ENCODE data around the gene SNRNP27. TPM values are rescaled to one million over a fixed set of nuclear protein-coding genes. Genes with fewer than 3 reads are reported as not detected.
"Not testable (repeated sequence)": the region's sequence is repeated elsewhere in the genome, so short reads cannot be mapped to it uniquely, and the experiment has no call there.

SNRNP27 gene
- total RNA-seq, 1 experiment from 2014 or later, result 130 TPM

DNA sequence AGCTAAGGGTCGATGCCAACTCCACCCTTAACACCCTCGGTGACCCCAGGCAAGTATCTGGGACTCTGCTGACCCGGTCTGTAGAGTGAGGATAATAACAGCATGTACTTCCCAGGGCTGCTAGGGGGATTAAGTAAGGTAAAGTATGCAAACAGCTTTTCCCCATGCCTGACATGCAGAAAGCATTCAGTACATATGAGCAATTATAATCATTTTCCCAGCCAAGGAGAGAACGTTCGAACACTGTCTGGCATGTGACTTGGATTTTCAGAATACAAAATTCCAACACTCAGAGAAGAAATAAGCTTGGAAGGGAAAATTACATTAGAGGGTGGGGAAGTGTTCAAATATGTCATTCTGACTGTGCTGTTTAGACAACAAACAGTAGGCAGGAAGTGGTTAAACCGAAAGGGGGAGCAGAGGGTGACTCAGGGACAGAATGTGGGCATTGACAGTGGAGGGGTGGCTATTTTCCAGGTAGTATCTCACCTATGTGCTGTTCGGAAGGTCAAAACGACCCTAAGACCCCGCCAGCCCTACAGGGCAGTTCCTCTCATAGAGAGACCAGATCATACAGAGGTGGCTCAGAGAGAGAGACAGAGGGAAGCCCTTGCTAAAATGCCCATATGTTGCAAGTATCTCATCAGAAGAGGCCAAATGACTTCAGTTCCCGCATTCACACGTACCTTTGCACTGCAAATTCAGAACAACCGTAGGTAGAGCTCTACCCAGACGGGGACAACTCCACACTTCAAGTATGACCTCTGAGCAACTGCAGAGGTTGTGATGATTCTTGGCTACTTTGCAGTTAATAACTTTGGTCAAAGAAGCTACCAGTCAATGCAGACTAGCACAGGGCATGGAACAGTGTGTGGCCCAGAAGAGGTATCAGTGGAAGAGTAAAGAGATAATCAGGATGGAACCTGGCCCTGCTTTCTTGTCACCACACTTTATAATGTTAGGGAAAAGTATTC is 52.9 kb downstream of the SNRNP27 start:
- H3K36me3 ChIP-seq, result peaks cover 9% of the 10 kb centered on the region
- DNase-seq (ENCODE audit: low read depth in 1 of 2, low spot score in 2 of 2), result peak; percentile 72 to 78
- H3K27ac ChIP-seq, result peak overlapping the region; percentile 80
- no peaks in the 10 kb centered on the region for H3K9me3 ChIP-seq (replicated peaks)
- H3K4me3 ChIP-seq, result no peak overlapping the region
- peaks cover 42% of the 10 kb centered on the region for H3K4me1 ChIP-seq (replicated peaks)
- no peaks in the 10 kb centered on the region for H3K27me3 ChIP-seq (replicated peaks)

DNA sequence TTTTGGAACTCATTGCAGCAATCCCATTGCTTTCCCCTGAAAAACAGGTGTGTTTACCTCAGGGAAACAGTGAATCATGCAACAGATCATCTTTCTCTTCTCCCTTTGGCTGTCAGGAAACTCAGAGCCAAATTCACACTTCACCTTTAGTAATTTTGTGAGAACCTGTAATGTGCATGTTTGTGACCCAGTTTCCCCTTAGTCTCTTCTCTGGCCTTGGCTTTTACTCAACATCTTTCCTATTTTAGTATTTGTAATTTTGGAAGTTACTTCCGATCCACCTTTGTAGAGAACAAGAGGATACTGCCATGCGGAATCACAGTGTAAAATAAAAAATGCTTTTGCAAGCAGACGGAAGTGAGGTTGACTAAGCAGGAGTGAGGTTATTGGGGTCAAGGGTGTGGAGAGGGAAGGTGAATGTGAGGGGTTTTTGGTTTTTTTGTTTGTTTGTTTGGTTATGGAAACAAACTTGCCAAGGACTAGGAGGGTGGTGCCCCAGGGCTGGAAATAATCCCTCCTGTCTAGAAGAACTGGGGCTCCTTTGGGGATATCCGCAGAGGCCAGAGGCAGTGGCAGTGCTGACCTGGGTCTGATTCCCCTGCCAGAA is 53.7 kb downstream of the SNRNP27 start:
- no peaks in the 10 kb centered on the region for H3K27me3 ChIP-seq (replicated peaks)
- DNase-seq (ENCODE audit: low read depth in 1 of 2, low spot score in 2 of 2), result no peak
- no peak overlapping the region for H3K4me3 ChIP-seq
- H3K36me3 ChIP-seq, result peaks cover 2% of the 10 kb centered on the region; the same call in 1 of the 2 replicates
- no peaks in the 10 kb centered on the region for H3K9me3 ChIP-seq (replicated peaks)
- H3K4me1 ChIP-seq (replicated peaks), result peaks cover 47% of the 10 kb centered on the region
- peak overlapping the region; percentile 80 for H3K27ac ChIP-seq

DNA sequence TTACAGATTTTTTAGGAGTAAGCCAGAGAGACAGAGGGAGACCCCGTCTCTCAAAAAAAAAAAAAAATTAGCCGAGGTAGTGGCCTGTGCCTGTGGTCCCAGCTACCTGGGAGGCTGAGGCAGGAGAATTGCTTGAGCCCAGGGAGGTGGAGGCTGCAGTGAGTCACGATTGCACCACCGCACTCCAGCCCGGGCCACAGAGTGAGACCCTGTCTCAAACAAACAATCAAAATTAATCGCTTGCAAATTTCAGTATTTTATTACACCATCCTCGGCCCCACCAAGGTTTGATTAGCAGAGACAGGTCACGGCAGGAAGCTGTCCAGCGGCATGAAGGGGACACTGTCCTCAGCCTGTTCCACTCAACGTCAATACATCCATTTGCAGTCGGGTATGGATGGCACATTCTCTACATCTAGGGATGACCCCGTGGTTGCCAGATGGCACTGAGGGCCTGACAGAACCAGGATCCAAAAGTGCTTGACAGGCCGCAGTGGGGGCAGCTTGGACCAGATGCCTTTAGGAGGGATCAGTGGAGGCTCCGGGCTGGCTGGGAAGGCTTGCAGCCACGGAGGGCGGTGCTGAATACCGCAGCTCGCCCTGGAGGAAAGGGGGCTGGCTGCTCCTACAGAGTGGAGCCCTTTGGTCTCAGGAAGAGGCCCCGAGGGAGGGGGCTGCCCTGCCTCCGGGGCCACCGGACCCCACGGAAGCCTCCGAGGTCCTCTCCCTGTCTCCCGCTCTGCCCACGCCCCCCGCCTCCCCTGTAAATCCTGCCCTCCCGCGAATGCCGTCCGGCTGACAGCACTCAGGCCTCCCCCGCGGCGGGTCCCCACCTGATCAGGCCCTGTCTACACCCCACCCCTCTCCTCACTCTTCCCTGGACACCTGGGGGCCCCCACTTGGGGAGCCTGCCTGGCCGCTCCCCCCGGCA is 54.5 kb downstream of the SNRNP27 start:
- Histone ChIP-seq H3K4me3 (no peak overlapping the region), H3K4me1 (replicated peaks) (peaks cover 47% of the 10 kb centered on the region), H3K9me3 (replicated peaks) (no peaks in the 10 kb centered on the region), H3K27me3 (replicated peaks) (no peaks in the 10 kb centered on the region), H3K36me3 (no peaks in the 10 kb centered on the region), H3K27ac (no peak overlapping the region)
- no peak for DNase-seq (ENCODE audit: low read depth in 1 of 2, low spot score in 2 of 2)

DNA sequence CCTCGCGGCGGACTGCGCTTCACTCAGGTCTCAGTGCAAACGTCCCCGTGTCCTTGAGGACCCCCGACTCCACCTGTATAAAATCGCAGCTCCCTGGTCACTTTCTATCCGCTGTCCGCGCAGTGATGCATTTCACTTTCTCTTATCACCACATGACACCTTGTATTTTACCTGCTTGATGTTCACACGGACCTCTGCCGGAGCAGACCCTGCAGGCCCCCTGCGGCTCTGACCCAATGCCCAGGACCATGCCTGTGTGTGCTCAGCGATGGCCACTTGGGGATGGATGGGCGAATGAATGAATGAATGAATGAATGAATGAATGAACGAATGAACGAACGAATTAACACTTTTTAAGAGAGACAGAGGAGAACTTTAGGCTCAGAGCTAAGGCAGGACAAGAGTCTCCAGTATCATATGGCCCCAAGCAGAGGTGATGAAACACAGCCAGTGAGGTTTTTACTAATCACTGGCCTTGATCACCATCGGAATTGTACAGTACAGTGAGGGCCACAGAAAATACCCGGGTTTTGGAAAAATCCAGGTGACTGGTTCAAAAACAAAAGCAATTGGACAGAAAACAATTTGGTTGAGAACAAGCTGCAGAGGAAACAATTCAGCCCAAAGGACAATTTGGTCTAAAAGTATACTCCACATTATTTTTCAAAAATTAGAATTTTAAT is 55.3 kb downstream of the SNRNP27 start:
- no peaks in the 10 kb centered on the region for H3K36me3 ChIP-seq
- no peak for DNase-seq (ENCODE audit: low read depth in 1 of 2, low spot score in 2 of 2)
- H3K9me3 ChIP-seq (replicated peaks), result no peaks in the 10 kb centered on the region
- H3K27me3 ChIP-seq (replicated peaks), result no peaks in the 10 kb centered on the region
- no peak overlapping the region for H3K4me3 ChIP-seq
- peaks cover 47% of the 10 kb centered on the region for H3K4me1 ChIP-seq (replicated peaks)
- no peak overlapping the region for H3K27ac ChIP-seq

DNA sequence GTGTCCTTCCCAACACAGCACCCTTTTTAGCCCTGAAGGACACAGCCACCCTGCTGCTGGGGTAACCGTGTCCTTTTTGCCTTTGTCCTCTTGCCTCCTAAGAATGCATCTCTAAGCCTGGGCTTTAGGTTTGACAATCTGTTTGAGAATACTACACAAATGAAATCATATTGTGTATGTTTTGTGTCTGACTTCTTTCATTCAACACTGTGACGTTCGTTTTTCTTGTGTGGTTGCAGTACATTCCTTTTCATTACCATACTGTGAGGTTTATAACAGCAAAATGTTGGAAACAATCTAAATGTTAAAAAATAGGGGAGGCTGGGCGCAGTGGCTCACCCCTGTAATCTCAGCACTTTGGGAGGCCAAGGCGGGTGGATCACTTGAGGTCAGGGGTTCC is 56.5 kb downstream of the SNRNP27 start:
- peaks cover 46% of the 10 kb centered on the region for H3K4me1 ChIP-seq (replicated peaks)
- peak in 1 of 2 experiments; percentile 24 for DNase-seq (ENCODE audit: low read depth in 1 of 2, low spot score in 2 of 2)

DNA sequence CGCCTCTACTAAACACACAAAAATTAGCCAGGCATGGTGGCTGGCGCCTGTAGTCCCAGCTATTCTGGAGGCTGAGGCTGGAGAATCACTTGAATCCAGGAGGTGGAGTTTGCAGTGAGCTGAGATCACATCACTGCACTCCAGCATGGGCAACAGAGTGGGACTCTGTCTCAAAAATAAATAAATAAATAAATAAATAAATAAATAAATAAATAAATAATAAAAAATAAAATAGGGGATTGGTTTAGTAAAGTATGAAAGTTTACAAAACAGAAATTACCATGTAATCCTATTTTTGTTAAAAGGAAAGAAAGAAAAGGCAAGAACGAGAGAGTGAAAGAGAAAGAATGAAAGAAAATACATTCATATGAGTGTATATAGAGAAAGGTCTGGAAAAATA is 56.9 kb downstream of the SNRNP27 start:
- not testable (repeated sequence) for H3K9me3 ChIP-seq (replicated peaks); H3K36me3 ChIP-seq; DNase-seq (ENCODE audit: low read depth in 1 of 2, low spot score in 2 of 2); H3K27ac ChIP-seq; H3K4me3 ChIP-seq; H3K27me3 ChIP-seq (replicated peaks)
- H3K4me1 ChIP-seq (replicated peaks), result peaks cover 41% of the 10 kb centered on the region

More for the DNA sequence above, 56.5 kb downstream of the SNRNP27 start:
- H3K36me3 ChIP-seq, result no peaks in the 10 kb centered on the region
- no peak overlapping the region for H3K27ac ChIP-seq
- H3K9me3 ChIP-seq (replicated peaks), result no peaks in the 10 kb centered on the region
- H3K27me3 ChIP-seq (replicated peaks), result no peaks in the 10 kb centered on the region
- no peak overlapping the region for H3K4me3 ChIP-seq

DNA sequence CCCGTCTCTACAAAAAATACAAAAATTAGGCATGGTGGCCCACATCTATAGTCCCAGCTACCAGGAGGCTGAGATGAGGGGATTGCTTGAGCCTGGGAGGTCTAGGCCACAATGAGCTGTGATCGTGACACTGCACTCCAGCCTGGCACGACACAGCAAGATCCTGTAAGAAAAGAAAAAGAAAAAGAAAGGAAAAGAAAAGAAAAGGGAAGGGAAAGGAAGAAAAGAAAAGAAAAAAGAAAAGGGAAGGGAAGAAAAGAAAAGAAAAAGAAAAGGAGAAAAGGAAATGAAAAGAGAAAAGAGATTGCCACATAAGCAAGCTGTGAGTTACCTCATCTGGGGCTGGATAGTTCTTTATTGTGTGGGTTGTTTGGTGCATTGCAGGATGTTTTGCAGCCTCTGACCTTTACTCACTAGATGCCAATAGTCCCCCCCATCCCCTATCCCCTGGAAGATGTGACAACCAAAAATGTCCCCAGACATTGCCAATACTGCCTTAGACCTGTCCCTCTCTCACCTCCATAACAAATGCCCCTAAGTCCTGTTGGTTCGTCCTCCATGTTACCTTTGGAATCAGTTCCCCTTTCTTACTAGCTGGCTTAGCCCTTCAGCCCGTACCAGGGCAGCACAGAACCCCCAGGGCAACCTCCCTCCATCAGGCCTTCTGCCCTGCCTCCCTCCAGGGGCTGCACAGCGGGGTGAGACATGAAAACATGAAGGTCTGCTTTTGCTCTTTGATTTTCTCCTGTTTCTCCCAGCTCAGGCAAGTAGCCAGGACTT is 58.8 kb downstream of the SNRNP27 start:
- Histone ChIP-seq H3K4me1 (replicated peaks) (peaks cover 23% of the 10 kb centered on the region), H3K27me3 (replicated peaks) (peaks cover 4% of the 10 kb centered on the region), H3K4me3 (no peak overlapping the region), H3K27ac (no peak overlapping the region), H3K9me3 (replicated peaks) (no peaks in the 10 kb centered on the region), H3K36me3 (no peaks in the 10 kb centered on the region)
- DNase-seq (ENCODE audit: low read depth in 1 of 2, low spot score in 2 of 2), result no peak

DNA sequence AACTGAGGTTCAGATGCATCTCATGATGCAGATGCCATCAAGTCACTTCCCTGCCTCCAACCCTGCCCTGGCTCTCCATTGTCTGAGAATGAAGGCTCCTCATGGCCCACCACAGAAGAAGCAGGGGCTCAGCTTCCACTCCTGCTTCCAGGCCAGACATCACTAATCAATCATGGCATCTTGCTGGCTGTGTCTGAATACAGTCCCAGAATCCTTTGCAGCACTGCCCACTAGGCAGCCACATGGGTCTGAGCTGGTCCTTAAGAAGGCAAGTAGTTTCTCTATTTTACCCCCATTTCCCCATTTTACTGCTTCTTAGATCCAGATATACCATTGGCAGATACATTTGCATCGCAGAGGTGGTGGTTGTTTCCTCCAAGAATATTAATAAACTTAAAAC is 60.3 kb downstream of the SNRNP27 start:
- DNase-seq (ENCODE audit: low read depth in 1 of 2, low spot score in 2 of 2), result no peak
- H3K4me1 ChIP-seq (replicated peaks), result peaks cover 12% of the 10 kb centered on the region
- H3K27ac ChIP-seq, result no peak overlapping the region
- H3K9me3 ChIP-seq (replicated peaks), result no peaks in the 10 kb centered on the region
- H3K4me3 ChIP-seq, result no peak overlapping the region
- H3K27me3 ChIP-seq (replicated peaks), result peaks cover 4% of the 10 kb centered on the region
- H3K36me3 ChIP-seq, result no peaks in the 10 kb centered on the region

Other genes with a start within 250 kb of the SNRNP27 start
- gene ANXA4, start 151.8 kb upstream of the SNRNP27 start, total RNA-seq (2014; rRNA removed; shearing (Covaris generic)), result 9.6 and 18.2 TPM in 2 replicates
- 12.4 and 20.1 TPM in 2 replicates for gene GMCL1, start 64.3 kb upstream of the SNRNP27 start, total RNA-seq (2014; rRNA removed; shearing (Covaris generic))
- 3.1 and 4.0 TPM in 2 replicates for gene MXD1, start 21.2 kb downstream of the SNRNP27 start, total RNA-seq (2014; rRNA removed; shearing (Covaris generic))
- 0.08 TPM in 1 of 2 replicates, not detected in the other for gene ASPRV1, start 67.7 kb downstream of the SNRNP27 start, total RNA-seq (2014; rRNA removed; shearing (Covaris generic))
- gene PCBP1, start 193.5 kb downstream of the SNRNP27 start, total RNA-seq (2014; rRNA removed; shearing (Covaris generic)), result 17.7 and 25.2 TPM in 2 replicates

Data from SJSA1 (cell line).